ENCODE data around the gene BANF1. TPM values are rescaled to one million over a fixed set of nuclear protein-coding genes. Genes with fewer than 3 reads are reported as not detected.
"Not testable (repeated sequence)": the region's sequence is repeated elsewhere in the genome, so short reads cannot be mapped to it uniquely, and the experiment has no call there.

The BANF1 gene
- total RNA-seq, 1 donor from 2014 or later, result 192 TPM

- DNase-seq (ENCODE audit: low spot score), result no peak
These were observed 23.7 kb upstream of the BANF1 start for GRCh38 chr11:65978391-65979238.

GRCh38 chr11:65979261-65979759 lies 23.0 kb upstream of the BANF1 start:
- DNase-seq (ENCODE audit: low spot score), result no peak

- DNase-seq (ENCODE audit: low spot score), result no peak
These were observed 21.1 kb upstream of the BANF1 start for GRCh38 chr11:65981101-65981740.

- no peak for DNase-seq (ENCODE audit: low spot score)
These were observed 20.1 kb upstream of the BANF1 start for GRCh38 chr11:65981972-65982823.

- no peak for DNase-seq (ENCODE audit: low spot score)
These were observed 19.3 kb upstream of the BANF1 start for GRCh38 chr11:65982824-65983588.

- DNase-seq (ENCODE audit: low spot score), result no peak
These were observed 18.7 kb upstream of the BANF1 start for GRCh38 chr11:65983589-65983987.

GRCh38 chr11:65987336-65987735 lies 15.0 kb upstream of the BANF1 start:
- no peak for DNase-seq (ENCODE audit: low spot score)

- DNase-seq (ENCODE audit: low spot score), result peak; percentile 94
These were observed 13.3 kb upstream of the BANF1 start for GRCh38 chr11:65988791-65989592.

GRCh38 chr11:65992056-65992455 lies 10.2 kb upstream of the BANF1 start:
- DNase-seq (ENCODE audit: low spot score), result no peak

- no peak for DNase-seq (ENCODE audit: low spot score)
These were observed 5.0 kb upstream of the BANF1 start for GRCh38 chr11:65997286-65997685.

GRCh38 chr11:66002648-66003225 lies 434 bp downstream of the BANF1 start:
- DNase-seq (ENCODE audit: low spot score), result no peak

GRCh38 chr11:66003291-66003690 lies 988 bp downstream of the BANF1 start:
- no peak for DNase-seq (ENCODE audit: low spot score)

- no peak for DNase-seq (ENCODE audit: low spot score)
These were observed 1.9 kb downstream of the BANF1 start for GRCh38 chr11:66004186-66004585.

- no peak for DNase-seq (ENCODE audit: low spot score)
These were observed 4.0 kb downstream of the BANF1 start for GRCh38 chr11:66006134-66006890.

- DNase-seq (ENCODE audit: low spot score), result no peak
These were observed 4.5 kb downstream of the BANF1 start for GRCh38 chr11:66006891-66007176.

- no peak for DNase-seq (ENCODE audit: low spot score)
These were observed 4.9 kb downstream of the BANF1 start for GRCh38 chr11:66007201-66007634.

- no peak for DNase-seq (ENCODE audit: low spot score)
These were observed 5.8 kb downstream of the BANF1 start for GRCh38 chr11:66008095-66008467.

- no peak for DNase-seq (ENCODE audit: low spot score)
These were observed 6.3 kb downstream of the BANF1 start for GRCh38 chr11:66008468-66009101.

- not testable (repeated sequence) for DNase-seq (ENCODE audit: low spot score)
These were observed 7.7 kb downstream of the BANF1 start for GRCh38 chr11:66010036-66010435.
